Measurements from ENCODE around the gene EIF4E1B. TPM values are rescaled to one million over a fixed set of nuclear protein-coding genes. Genes with fewer than 3 reads are reported as not detected.

The EIF4E1B gene
- total RNA-seq, 1 experiment from 2014 or later: not detected

DNA sequence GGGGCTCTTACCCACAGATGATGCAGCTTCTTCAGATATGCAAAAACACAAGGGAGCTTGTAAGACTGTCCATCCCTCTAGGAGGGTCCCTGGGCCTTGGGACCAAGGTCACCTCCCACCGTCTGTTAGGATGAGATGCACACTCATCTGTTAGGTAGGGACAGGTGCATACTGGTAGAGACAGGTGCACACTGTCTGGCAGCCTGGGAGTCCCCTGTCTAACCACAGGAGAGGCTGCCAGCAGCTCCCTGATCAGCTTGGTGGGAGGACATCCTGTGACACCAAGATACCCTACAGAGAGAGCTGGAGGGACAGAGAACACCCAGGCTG, 30.0 kb downstream of the EIF4E1B start:
- no TSS peak for BruUV-seq (replicated peaks)
- Histone ChIP-seq H3K4me1 (ENCODE audit: insufficient read depth, low read length, poor library complexity, severe bottlenecking) (no peaks in the 10 kb centered on the region), H3K36me3 (ENCODE audit: insufficient read depth, low read length, poor library complexity, severe bottlenecking) (no peaks in the 10 kb centered on the region), H3K9me3 (ENCODE audit: low read depth, low read length, poor library complexity, severe bottlenecking) (no peaks in the 10 kb centered on the region), H3K4me3 (ENCODE audit: low read depth, low read length, poor library complexity, severe bottlenecking) (no peak overlapping the region), H3K27ac (ENCODE audit: low read depth, low read length, poor library complexity, severe bottlenecking) (no peak overlapping the region), H3K27me3 (replicated peaks; ENCODE audit: insufficient read depth, low read depth, low read length, poor library complexity) (no peaks in the 10 kb centered on the region)
- ChIA-PET POLR2A (ENCODE audit: low non-redundant PET) (interaction anchor here (0.6 kb wide), 1 partner anchor 12 kb away, joined by 3 read pairs; no protein-coding TSS in a partner anchor), CTCF (interaction anchor here (0.5 to 1.7 kb wide), 20 partner anchors 8 to 930 kb away, joined by 3 to 23 read pairs (median 4); partner anchors contain the start of genes FGFR4, RNF44, TSPAN17 and UNC5A)
- DNase-seq (ENCODE audit: low spot score): no peak
- intact Hi-C loops (cut with micrococcal nuclease; ENCODE audit: unreplicated experiment): loop anchor here (2.0 kb wide), 1 partner anchor 298 kb away; no protein-coding TSS in a partner anchor
- TF ChIP-seq EZH2 (IDR thresholded peaks at IDR 0.05; ENCODE audit: borderline replicate concordance, low read depth, low read length, poor library complexity, severe bottlenecking): no peak
- TF ChIP-seq, protein P1, sequence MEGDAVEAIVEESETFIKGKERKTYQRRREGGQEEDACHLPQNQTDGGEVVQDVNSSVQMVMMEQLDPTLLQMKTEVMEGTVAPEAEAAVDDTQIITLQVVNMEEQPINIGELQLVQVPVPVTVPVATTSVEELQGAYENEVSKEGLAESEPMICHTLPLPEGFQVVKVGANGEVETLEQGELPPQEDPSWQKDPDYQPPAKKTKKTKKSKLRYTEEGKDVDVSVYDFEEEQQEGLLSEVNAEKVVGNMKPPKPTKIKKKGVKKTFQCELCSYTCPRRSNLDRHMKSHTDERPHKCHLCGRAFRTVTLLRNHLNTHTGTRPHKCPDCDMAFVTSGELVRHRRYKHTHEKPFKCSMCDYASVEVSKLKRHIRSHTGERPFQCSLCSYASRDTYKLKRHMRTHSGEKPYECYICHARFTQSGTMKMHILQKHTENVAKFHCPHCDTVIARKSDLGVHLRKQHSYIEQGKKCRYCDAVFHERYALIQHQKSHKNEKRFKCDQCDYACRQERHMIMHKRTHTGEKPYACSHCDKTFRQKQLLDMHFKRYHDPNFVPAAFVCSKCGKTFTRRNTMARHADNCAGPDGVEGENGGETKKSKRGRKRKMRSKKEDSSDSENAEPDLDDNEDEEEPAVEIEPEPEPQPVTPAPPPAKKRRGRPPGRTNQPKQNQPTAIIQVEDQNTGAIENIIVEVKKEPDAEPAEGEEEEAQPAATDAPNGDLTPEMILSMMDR (conservative IDR thresholded peaks at IDR 0.05; ENCODE audit: low read depth, low read length): no peak

DNA sequence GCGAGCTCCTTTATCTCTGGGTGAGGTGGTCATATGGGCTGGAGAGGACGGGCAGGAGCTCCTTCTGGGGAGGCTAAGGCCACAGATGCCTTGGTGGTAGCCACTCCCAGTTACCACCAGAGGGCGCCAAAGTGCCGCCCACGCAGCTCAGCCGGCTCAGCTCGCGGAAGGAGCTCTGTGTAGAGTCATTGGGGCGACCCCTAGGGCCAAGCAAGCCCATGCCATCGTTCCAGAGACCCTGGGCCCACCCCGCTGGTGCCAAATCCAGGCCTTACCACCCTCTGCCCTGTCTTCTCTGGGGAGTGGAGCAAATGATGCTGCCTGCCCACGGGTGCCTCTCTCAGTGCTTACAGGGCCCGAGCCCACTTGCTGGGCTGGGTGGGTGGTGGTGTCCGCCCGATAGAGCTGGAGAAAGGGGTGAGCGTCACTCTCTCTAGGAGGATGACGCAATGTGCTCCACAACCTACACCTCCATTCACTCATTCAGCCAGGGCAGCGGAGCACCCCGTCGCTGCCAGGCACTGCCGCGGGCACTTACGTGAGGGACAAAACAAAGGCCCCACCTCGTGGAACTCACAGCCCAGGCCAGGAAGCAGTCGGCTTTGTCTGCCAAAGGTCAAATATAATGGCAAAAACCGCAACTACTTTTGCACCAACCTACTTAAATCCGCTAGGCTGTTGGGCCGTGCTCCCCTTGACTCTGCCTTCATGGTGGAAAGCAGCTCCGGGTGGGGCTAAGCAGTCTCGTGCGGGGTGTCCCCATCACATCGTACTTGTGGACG, 30.6 kb downstream of the EIF4E1B start:
- Histone ChIP-seq H3K27me3 (replicated peaks; ENCODE audit: insufficient read depth, low read depth, low read length, poor library complexity) (no peaks in the 10 kb centered on the region), H3K36me3 (ENCODE audit: insufficient read depth, low read length, poor library complexity, severe bottlenecking) (no peaks in the 10 kb centered on the region), H3K27ac (ENCODE audit: low read depth, low read length, poor library complexity, severe bottlenecking) (no peak overlapping the region), H3K4me3 (ENCODE audit: low read depth, low read length, poor library complexity, severe bottlenecking) (no peak overlapping the region), H3K9me3 (ENCODE audit: low read depth, low read length, poor library complexity, severe bottlenecking) (no peaks in the 10 kb centered on the region), H3K4me1 (ENCODE audit: insufficient read depth, low read length, poor library complexity, severe bottlenecking) (no peaks in the 10 kb centered on the region)
- TF ChIP-seq, protein P1 (conservative IDR thresholded peaks at IDR 0.05; ENCODE audit: low read depth, low read length): peak; percentile 91
- no peak for TF ChIP-seq EZH2 (IDR thresholded peaks at IDR 0.05; ENCODE audit: borderline replicate concordance, low read depth, low read length, poor library complexity, severe bottlenecking)
- ChIA-PET CTCF (interaction anchor here (0.5 to 1.7 kb wide), 21 partner anchors 9 to 931 kb away, joined by 3 to 23 read pairs (median 4); partner anchors contain the start of genes FGFR4, RNF44, TSPAN17 and UNC5A), POLR2A (ENCODE audit: low non-redundant PET) (interaction anchor here (0.6 kb wide), 1 partner anchor 12 kb away, joined by 3 read pairs; no protein-coding TSS in a partner anchor)
- peak; percentile 79 for DNase-seq (ENCODE audit: low spot score)
- intact Hi-C loops (cut with micrococcal nuclease; ENCODE audit: unreplicated experiment): loop anchor here (1.0 to 2.0 kb wide), 2 partner anchors 298 to 451 kb away; no protein-coding TSS in a partner anchor
- BruUV-seq (replicated peaks): no TSS peak

DNA sequence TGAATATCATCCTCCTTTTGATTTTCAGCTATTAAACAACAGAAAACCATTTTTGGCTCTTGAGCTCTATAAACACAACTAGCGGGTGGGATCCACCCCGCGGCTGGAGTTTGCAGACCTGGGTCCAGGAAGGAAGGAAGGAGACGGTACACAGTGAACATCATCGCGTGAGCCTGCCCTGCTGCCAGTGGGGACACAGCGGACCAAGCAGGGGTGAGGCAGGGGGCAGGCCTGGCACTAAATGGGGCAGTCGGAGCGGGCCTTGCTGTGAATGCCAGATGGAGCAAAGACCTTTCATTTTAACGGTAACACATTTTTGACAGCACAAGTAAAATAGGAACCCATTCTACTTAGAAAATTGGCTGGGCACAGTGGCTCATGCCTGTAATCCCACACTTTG, 31.2 kb downstream of the EIF4E1B start:
- no peak for DNase-seq (ENCODE audit: low spot score)
- Histone ChIP-seq H3K4me1 (ENCODE audit: insufficient read depth, low read length, poor library complexity, severe bottlenecking) (no peaks in the 10 kb centered on the region), H3K9me3 (ENCODE audit: low read depth, low read length, poor library complexity, severe bottlenecking) (no peaks in the 10 kb centered on the region), H3K27ac (ENCODE audit: low read depth, low read length, poor library complexity, severe bottlenecking) (no peak overlapping the region), H3K27me3 (replicated peaks; ENCODE audit: insufficient read depth, low read depth, low read length, poor library complexity) (no peaks in the 10 kb centered on the region), H3K4me3 (ENCODE audit: low read depth, low read length, poor library complexity, severe bottlenecking) (no peak overlapping the region), H3K36me3 (ENCODE audit: insufficient read depth, low read length, poor library complexity, severe bottlenecking) (no peaks in the 10 kb centered on the region)
- BruUV-seq (replicated peaks): no TSS peak
- POLR2A ChIA-PET (ENCODE audit: low non-redundant PET): no interaction called here
- intact Hi-C loops (cut with micrococcal nuclease; ENCODE audit: unreplicated experiment): loop anchor here (1.0 to 2.0 kb wide), 2 partner anchors 297 to 451 kb away; no protein-coding TSS in a partner anchor
- CTCF ChIA-PET: interaction anchor here (0.6 to 1.7 kb wide), 6 partner anchors 8 to 409 kb away, joined by 3 to 11 read pairs (median 5); partner anchors contain the start of gene TSPAN17
- TF ChIP-seq EZH2 (IDR thresholded peaks at IDR 0.05; ENCODE audit: borderline replicate concordance, low read depth, low read length, poor library complexity, severe bottlenecking): no peak
- TF ChIP-seq, protein P1 (conservative IDR thresholded peaks at IDR 0.05; ENCODE audit: low read depth, low read length): no peak
